Stimulated activated effector memory CD8-positive, alpha-beta T cell treated with anti-CD3 and anti-CD28 coated beads, Interleukin-12 subunit alpha, Interleukin-12 subunit beta, amount 100 ng/mL, for 72 hours (primary cell): ENCODE data around the gene PAX4.
A peak's percentile ranks its signal among the peaks of the same experiment; 100 is the strongest.

Experiments used
- ATAC-seq: fragments of 150-1000 bp; cut with Tn5 transposase; 2 replicates; pipeline ENCODE4 v1.10.0; 2021
- DNase-seq, 2 donors: peaks; one replicate each; pipeline ENCODE4 v3.0.0; 2021 to 2022; ENCODE audit warnings: low spot score in 2 of 2
- H3K27ac Mint-ChIP-seq: one replicate; pipeline ENCODE4 v1.8.0; 2022; ENCODE audit warnings: mild to moderate bottlenecking, mixed read lengths
- H3K36me3 Mint-ChIP-seq: one replicate; pipeline ENCODE4 v1.8.0; 2022; ENCODE audit warnings: mild to moderate bottlenecking, mixed read lengths
- H3K4me1 Mint-ChIP-seq: one replicate; pipeline ENCODE4 v1.8.0; 2022; ENCODE audit warnings: mixed read lengths
- H3K4me3 Mint-ChIP-seq: one replicate; pipeline ENCODE4 v1.8.0; 2022; ENCODE audit warnings: mild to moderate bottlenecking, mixed read lengths
- H3K9me3 Mint-ChIP-seq: one replicate; pipeline ENCODE4 v1.8.0; 2022; ENCODE audit warnings: mixed read lengths

The PAX4 gene

DNA sequence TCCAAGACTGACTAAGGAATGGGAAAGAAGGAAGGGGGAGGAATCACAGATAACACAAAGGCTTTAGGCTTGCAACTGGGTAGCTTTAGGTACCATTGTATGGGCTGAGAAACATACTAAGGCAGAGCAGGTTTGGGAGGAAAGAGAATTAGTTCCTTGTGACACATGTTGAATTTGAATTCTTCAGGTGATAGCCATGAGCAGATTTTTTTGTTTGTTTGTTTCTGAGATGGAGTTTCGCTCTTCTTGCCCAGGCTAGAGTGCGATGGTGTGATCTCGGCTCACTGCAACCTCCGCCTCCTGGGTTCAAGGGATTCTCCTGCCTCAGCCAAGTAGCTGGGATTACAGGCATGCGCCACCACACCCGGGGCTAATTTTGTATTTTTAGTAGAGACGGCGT, 29.7 kb upstream of the PAX4 start:
- ATAC-seq (no peak), DNase-seq (no peak)
- H3K9me3 Mint-ChIP-seq: no peaks in the 10 kb centered on the region
- peaks cover 9% of the 10 kb centered on the region for H3K36me3 Mint-ChIP-seq
- H3K27ac Mint-ChIP-seq: no peak overlapping the region
- peaks cover 3% of the 10 kb centered on the region for H3K4me1 Mint-ChIP-seq
- H3K4me3 Mint-ChIP-seq: no peak overlapping the region

DNA sequence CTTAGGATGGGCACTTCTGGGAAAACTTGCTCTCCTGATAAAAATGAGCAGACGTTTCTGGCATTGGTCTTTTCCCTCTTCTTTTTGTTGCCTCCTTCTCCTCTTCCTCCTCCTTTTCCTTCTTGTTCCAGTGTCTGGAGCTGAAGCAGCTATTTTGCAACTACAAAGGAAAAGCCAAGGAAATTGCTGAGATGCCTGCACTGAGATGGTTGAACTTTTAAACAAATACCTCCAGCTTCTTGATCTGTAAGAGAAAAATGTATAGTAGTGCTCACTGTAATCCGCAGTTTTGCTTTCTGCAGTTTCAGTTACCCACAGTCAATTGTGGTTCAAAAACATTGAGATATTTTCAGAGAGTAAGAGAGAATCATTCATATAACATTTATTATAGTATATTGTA, 26.5 kb upstream of the PAX4 start:
- Mint-ChIP-seq H3K4me3 (no peak overlapping the region), H3K4me1 (no peaks in the 10 kb centered on the region), H3K9me3 (no peaks in the 10 kb centered on the region), H3K27ac (no peak overlapping the region), H3K36me3 (no peaks in the 10 kb centered on the region)
- ATAC-seq (no peak), DNase-seq (no peak)

DNA sequence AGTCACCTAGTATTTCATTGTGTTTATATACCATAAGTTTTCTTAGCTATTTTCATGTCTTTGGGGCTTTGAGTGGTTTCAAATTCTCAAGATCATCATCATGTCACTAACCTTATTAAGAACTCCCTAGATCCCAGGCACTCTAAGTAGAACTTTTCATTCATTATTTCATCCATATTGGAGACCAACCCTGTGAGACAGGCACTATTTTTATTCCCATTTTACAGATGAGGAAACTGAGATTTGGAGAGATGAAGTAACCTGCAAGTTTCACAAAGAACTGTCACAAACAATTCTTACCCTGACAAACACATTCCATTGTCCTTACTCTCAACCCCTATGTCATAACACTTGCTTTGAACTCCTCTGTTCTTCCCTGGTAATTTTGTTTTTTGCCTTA, 20.3 kb upstream of the PAX4 start:
- no peak for DNase-seq
- H3K36me3 Mint-ChIP-seq: no peaks in the 10 kb centered on the region
- no peak overlapping the region for H3K27ac Mint-ChIP-seq
- no peak for ATAC-seq
- no peaks in the 10 kb centered on the region for H3K9me3 Mint-ChIP-seq
- H3K4me3 Mint-ChIP-seq: no peak overlapping the region
- no peaks in the 10 kb centered on the region for H3K4me1 Mint-ChIP-seq

DNA sequence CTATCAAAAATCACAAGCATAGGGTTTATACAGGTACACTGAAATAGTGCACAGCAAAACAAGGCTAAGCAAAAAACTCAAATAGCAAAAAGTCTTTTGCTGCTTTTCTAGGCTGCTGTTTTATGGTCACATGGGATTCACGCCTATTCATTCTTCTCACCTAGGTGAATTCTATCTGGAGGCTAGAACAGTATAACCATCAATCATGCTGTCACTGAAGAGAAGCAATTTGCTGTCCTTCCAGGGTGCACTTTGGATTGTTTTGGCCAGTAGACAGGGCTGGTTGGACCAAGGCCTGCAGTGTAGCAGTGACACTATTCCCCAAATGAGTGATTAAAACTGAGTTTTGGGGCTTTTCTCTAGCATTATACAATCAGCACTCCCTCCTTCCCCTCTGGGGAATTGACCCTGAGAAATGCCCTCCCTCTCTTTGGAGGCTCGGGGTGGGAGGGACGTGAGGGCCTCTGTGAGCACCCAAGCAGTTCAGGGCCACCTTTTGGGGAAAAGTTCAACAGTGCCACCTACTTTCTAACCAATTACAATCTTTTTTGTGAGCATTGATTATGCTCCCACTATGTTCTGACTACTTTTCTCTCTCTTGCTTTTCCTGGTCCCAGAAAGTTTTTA, 17.8 kb upstream of the PAX4 start:
- DNase-seq (no peak), ATAC-seq (no peak)
- Mint-ChIP-seq H3K4me1 (no peaks in the 10 kb centered on the region), H3K27ac (no peak overlapping the region), H3K9me3 (no peaks in the 10 kb centered on the region), H3K36me3 (no peaks in the 10 kb centered on the region), H3K4me3 (no peak overlapping the region)

DNA sequence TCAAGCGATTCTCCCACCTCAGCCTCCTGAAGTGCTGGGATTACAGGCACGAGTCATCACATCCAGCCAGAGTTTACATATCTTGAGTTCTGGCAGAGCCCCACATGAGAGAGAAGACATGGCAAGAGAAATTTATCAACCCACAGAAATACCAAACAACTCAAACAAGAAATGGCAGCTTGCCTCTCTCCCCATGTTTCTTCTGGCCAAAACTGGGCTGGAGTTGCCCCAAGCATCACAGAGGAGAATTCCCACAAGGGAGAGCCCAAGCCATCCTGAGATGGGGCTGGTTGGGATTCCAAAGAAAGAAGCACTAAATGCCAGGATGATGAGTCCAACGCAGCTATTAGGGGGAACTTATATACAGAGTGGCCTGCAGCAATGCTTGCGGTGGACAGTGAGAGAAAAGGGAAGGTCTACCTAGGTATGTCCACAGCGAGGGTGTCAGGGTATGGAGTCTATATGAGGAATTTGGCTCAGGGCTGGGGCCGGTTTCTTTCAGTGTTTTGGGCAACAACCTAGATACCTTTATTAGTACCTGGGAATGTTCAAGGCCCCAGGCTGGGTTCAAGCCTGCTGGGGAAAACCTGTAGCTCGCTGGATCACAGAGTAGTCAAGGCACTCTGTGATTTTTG, 14.5 kb upstream of the PAX4 start:
- no peak overlapping the region for H3K4me3 Mint-ChIP-seq

DNA sequence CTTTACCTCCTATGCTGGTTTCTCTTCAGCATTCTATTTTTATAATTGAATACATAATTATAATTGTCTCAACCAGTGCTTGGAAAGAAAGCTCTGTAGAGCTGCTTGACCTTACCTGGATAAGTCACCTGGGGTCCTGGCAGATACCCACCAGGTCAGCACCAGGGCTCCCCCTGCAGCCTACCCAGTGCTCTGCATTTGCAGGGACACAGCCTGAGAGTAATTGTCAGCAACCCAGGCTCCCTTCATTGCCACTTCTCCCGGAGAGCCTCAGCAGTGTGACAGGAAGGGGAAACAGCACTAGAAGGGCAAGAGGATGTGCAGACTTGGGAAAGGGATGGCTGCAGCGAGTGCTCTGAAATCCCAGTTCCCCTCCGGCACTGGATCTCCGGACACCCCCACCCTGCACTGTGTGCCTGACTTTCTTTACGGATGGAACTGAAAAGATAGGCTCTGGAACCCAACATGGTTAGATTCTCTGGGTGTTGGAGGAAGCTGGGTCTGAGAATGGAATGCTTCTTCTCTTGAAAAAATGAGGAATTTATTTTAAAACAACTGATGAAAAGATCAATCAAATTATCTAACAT, 11.4 kb upstream of the PAX4 start:
- DNase-seq (peak in 1 of 2 donors; percentile 57), ATAC-seq (peak; percentile 71)
- no peak overlapping the region for H3K27ac Mint-ChIP-seq
- no peaks in the 10 kb centered on the region for H3K36me3 Mint-ChIP-seq
- peaks cover 6% of the 10 kb centered on the region for H3K4me1 Mint-ChIP-seq
- no peak overlapping the region for H3K4me3 Mint-ChIP-seq
- no peaks in the 10 kb centered on the region for H3K9me3 Mint-ChIP-seq

More for the DNA sequence above, 14.5 kb upstream of the PAX4 start:
- H3K27ac Mint-ChIP-seq: no peak overlapping the region
- DNase-seq: no peak
- no peaks in the 10 kb centered on the region for H3K9me3 Mint-ChIP-seq
- peaks cover 6% of the 10 kb centered on the region for H3K4me1 Mint-ChIP-seq
- ATAC-seq: no peak
- no peaks in the 10 kb centered on the region for H3K36me3 Mint-ChIP-seq

DNA sequence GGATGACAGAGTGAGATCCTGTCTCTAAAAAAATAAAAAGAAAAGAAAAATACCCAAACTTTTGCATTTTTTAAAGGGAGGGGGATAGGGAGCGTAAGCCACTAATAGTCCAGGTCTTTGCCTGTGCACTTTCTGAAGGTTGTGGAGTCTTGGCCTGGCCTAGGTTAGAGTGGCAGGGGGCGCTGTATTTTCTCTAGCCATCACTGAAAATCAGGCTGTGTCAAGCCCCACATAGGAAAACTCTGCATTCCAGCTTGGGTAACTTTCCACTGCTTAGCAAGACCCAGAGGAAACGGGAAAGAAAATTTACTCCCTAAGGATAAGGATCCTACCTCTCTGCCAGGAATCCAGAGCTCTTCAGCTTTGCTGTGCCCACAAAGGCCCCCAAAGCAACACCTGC, 10.5 kb upstream of the PAX4 start:
- Mint-ChIP-seq H3K27ac (no peak overlapping the region), H3K4me3 (no peak overlapping the region), H3K36me3 (no peaks in the 10 kb centered on the region), H3K9me3 (no peaks in the 10 kb centered on the region), H3K4me1 (peaks cover 6% of the 10 kb centered on the region)
- ATAC-seq (no peak), DNase-seq (no peak)

DNA sequence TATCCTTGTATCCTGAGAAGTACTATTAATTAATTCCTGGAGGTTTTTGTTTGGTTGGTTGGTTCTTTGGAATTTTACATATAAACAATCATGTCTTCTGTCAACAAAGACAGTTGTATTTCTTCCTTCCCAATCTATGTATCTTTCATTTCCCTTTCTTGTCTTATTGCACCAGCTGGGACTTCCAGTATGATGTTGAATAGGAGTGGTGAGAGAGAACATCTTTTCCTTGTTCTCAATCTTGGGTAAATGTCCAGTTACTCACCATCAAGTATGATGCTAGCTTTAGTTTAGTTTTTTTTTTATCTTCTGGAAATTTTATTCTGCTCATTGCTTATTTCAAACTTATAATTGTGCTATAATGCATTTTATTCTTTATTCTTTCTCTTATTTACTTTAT, 7.4 kb upstream of the PAX4 start:
- ATAC-seq (no peak), DNase-seq (no peak)
- no peak overlapping the region for H3K4me3 Mint-ChIP-seq
- H3K27ac Mint-ChIP-seq: no peak overlapping the region
- H3K36me3 Mint-ChIP-seq: no peaks in the 10 kb centered on the region
- peaks cover 16% of the 10 kb centered on the region for H3K4me1 Mint-ChIP-seq
- H3K9me3 Mint-ChIP-seq: no peaks in the 10 kb centered on the region

DNA sequence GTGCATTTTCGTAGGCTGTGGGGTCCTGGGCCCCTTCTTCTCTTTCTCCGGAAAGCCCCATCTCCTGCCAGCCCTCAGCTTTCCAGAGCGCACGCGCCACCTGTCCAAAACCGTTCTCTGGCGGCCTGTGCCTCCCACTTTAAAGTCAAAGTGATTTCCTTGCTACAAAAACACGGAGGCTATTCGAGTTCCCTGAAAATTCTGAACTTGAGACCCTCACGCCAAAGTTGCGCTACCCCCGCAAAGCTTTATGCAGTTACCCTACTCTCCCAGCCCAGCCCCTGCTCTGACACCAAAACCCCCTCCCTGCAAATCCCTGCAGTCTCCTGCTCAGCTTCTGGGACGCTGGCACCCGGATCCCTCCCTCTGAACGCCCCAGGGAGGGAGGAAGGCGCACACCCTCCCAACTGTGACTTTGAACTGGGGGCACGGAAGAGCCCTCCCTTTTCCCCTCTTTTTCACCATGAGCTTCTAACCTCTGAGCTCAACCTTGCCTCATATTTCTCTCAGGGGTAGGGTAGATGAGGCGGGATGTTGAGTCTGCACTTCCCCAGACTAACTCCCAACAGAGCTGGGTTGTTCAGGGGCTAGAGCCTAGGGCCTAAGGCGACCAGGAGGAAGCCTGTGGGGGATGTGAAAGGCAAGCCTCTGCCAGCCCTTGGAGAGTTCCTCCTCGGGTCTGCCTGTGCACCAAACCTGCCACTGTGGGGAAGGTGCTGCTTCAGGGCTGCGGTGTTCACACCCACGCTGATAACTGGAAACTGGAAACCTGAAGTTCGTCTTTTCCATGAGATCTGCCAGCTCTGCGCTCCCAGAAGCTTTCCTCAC, 2.7 kb upstream of the PAX4 start:
- H3K27ac Mint-ChIP-seq: no peak overlapping the region
- no peaks in the 10 kb centered on the region for H3K9me3 Mint-ChIP-seq
- DNase-seq (no peak), ATAC-seq (peak; percentile 19)
- no peaks in the 10 kb centered on the region for H3K36me3 Mint-ChIP-seq
- H3K4me3 Mint-ChIP-seq: peak overlapping the region; percentile 5
- peaks cover 13% of the 10 kb centered on the region for H3K4me1 Mint-ChIP-seq

DNA sequence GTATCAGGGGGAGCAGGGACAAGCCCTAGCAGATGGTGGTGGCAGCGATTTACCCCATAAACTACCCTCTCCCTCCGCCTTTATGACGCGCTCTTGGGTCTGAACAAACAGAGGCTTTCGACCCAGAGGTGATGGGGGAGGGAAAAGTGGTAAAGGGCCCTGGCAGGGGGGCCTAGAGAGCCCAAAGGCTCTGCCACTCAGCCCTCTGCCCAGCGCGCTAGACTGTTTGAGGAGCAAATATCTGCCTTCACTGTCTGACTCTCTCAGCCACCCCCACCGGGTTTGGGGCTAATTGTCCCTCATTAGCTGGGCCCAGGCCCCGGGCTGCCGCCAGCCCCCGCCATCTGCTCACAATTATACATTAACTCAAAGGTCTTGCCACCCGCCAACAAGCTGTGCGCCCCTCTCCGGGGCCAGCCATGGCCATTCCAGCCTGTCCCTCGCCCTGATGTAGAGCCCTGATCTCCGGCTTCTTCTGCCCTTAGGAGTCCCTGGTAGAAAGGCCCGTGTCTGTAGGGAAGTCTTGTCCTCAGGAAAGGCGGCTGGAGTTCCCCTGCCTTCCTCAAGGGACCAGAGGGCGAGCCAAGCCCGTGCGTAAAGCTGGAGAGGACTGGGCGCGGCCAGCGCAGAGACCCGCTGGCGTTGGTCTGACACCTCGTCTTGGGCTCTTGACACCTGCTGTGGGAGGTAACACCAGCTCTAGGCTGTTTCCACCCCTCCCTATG, 1.9 kb upstream of the PAX4 start:
- Mint-ChIP-seq H3K27ac (no peak overlapping the region), H3K36me3 (no peaks in the 10 kb centered on the region), H3K4me3 (no peak overlapping the region), H3K4me1 (peaks cover 13% of the 10 kb centered on the region), H3K9me3 (no peaks in the 10 kb centered on the region)
- no peak for ATAC-seq
- DNase-seq: no peak

DNA sequence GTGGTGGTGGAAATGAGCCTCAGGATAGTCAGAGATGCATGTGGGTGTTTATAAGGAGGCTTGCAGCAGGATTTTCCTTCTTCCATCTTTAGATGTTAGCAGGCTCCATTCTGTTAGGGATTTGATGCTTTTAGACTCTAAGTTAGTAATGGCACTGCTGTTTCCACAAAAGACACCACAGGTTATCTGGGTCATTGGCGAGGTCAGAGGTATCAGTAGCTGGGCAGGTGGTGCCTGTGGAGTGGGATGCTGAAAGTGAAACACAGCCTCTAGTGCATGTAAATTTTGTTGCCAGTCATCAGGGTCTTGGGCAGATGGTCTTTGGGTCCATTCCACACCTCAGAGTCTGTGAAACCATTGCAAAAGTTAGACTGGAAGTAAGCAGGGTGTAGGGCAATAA, 833 bp upstream of the PAX4 start:
- H3K27ac Mint-ChIP-seq: no peak overlapping the region

DNA sequence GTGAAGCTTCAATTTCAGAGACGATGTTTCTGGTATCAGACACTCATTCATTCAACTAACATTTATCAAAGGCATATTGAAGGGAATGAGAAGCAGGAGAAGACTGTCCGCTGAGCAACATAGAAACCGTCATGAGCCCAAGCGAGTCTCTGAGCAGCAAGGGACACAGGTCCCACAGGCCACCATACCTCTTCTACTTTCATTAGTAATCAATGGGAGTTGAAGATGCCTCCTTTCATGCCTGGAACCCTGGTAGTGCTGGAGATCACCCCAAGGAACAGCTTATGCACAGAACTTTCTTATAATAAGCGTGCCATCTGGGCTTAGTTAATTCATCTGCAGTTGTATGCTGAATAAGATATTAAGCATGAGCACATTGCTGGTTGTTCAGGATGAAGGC, 1.2 kb downstream of the PAX4 start:
- Mint-ChIP-seq H3K36me3 (no peaks in the 10 kb centered on the region), H3K9me3 (no peaks in the 10 kb centered on the region), H3K4me1 (peaks cover 13% of the 10 kb centered on the region), H3K4me3 (no peak overlapping the region), H3K27ac (no peak overlapping the region)
- DNase-seq: no peak
- ATAC-seq: no peak

More for the DNA sequence above, 833 bp upstream of the PAX4 start:
- no peaks in the 10 kb centered on the region for H3K9me3 Mint-ChIP-seq
- DNase-seq (no peak), ATAC-seq (no peak)
- H3K4me1 Mint-ChIP-seq: peaks cover 13% of the 10 kb centered on the region
- no peak overlapping the region for H3K4me3 Mint-ChIP-seq
- no peaks in the 10 kb centered on the region for H3K36me3 Mint-ChIP-seq

DNA sequence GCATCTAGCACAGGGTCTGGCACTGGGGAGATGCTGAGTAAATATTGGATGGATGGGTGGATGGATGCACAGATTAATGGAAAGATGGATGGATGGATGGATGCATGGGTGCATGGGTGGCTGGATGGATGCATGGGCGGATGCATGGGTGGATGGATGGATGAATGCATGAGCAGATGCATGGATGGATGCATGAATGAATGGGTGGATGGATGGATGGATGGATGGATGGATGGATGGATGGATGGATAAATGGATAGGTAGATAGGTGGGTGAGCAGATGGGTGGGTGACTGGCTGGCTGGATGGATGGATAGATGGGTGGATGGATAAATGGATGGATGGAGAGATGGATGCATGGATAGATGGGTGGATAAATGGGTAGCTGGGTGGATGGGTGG, 5.7 kb downstream of the PAX4 start:
- Mint-ChIP-seq H3K36me3 (no peaks in the 10 kb centered on the region), H3K9me3 (no peaks in the 10 kb centered on the region), H3K4me3 (no peak overlapping the region), H3K4me1 (no peaks in the 10 kb centered on the region), H3K27ac (no peak overlapping the region)
- DNase-seq (no peak), ATAC-seq (no peak)

DNA sequence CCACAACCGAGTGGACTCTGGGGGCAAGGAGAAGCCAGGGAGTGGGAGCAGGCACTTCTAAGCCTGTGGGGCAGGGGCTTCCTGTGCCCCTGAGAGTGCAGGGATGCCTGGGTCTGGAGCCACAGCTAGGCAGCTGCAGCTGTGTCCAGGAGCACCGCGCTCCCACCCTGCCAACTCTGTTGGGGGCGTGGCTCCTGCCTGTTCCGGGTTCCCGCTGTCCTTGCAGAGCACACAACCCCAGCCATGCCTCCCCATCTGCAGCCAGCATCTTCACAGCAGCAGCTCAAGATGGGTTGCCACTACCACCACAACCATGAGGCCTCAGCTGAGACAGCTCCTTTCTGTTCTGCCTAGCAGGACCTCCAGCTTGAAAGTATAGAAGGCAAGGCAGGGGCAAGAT, 8.6 kb downstream of the PAX4 start:
- no peak overlapping the region for H3K4me3 Mint-ChIP-seq
- ATAC-seq (no peak), DNase-seq (no peak)
- no peak overlapping the region for H3K27ac Mint-ChIP-seq
- H3K4me1 Mint-ChIP-seq: no peaks in the 10 kb centered on the region
- H3K9me3 Mint-ChIP-seq: no peaks in the 10 kb centered on the region
- H3K36me3 Mint-ChIP-seq: no peaks in the 10 kb centered on the region

DNA sequence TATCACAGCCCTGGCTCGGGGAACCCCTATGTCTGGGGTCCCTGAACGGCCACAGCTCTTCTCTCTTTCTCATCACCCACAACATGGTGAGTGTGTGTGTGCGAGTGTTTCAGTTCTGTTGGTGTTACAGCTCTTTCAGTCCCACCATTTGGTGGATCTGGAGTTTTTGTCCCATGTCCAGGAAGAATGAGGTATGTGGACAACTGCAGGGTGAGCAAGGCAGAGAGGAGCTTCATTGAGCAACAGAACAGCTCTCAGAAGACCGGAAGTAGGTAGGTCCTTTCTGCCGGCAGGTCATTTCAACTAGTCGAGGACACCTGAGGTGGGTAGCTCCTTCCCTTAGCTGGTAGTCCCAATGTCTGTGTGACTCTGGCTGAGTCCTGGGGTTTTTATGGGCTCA, 9.5 kb downstream of the PAX4 start:
- Mint-ChIP-seq H3K4me3 (no peak overlapping the region), H3K27ac (no peak overlapping the region), H3K36me3 (no peaks in the 10 kb centered on the region), H3K9me3 (no peaks in the 10 kb centered on the region), H3K4me1 (no peaks in the 10 kb centered on the region)
- DNase-seq (no peak), ATAC-seq (no peak)
